Measurements from ENCODE around the gene TMEM37. TPM values are rescaled to one million over a fixed set of nuclear protein-coding genes. Genes with fewer than 3 reads are reported as not detected.

The TMEM37 gene
- total and polyA plus RNA-seq, 2 of the 13 experiments (the other 11 are each of a cell fraction or from before 2014, with no cell fraction given): 37.7 to 115 TPM

DNA sequence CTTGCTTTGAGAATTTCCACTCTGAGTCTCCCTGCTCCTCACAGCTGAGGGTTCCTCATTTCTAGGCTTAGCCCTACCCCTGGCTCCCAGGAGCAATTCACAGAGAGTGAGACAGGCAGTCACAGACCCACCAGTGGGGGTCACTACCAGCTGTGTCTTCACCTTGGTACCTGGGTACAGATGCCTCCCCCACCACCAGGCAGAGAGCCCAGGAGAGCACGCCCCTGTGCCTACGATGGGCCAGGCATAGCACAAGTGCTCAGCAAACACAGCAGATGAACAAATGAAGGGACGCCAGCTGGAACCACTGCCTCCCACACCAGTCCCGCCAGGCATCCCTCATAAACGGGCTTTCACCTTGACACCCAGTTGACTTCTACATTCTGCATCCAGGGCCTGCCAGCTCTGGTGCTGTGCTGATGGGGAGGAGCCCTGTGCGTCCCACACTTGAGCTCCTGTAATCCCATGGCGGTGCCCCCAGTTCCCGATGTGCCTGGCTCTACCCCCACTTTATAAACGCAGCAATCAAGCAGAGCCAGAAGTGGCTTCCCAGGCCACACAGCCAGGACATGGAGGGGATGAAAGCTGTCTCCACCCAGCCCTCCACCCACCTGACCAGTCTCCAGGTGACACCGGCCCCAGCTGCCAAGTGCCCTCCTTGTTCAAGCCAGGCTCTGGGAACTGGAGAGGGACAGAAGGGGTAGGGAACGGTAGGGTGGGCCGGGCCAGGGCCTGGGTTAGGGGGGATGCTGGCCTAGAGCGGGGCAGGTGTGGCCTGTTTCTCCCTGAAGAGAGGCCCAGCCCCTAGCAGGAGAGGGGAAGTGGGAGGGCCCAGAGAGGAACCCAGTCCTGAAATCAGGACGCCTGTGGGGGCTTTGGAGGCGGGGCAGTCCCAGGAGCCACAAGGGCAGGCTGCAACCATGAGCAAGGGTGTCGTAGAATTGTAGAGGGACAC, 50.1 kb downstream of the TMEM37 start:
- H3K27ac ChIP-seq (ENCODE audit: extremely low read length, insufficient read depth, low read length): no peak overlapping the region
- ChIA-PET POLR2A (interaction anchor here (1.4 kb wide), 1 partner anchor 115 kb away, joined by 7 read pairs; the partner anchor contains the start of genes C2orf76 and DBI), CTCF (ENCODE audit: low intra/inter-chr PET ratio, low total read pairs) (no interaction called here)
- DNase-seq (ENCODE audit: low spot score) (no peak), ATAC-seq (no peak), FAIRE-seq (no peak)
- H3K4me2 ChIP-seq (ENCODE audit: low read depth, low read length): peak overlapping the region; percentile 14; the same call in 1 of the 2 replicates
- no peak overlapping the region for H3K4me3 ChIP-seq (replicated peaks in 1 of 3; ENCODE audit: insufficient read depth in 1 of 3, low read depth in 2 of 3, low read length in 3 of 3)
- TF ChIP-seq DNMT3B (CRISPR knock-in tag; conservative IDR thresholded peaks at IDR 0.05): no peak
- no peak for TF ChIP-seq ZFP41 (CRISPR knock-in tag; IDR thresholded peaks at IDR 0.05; ENCODE audit: borderline replicate concordance)
- 0 out of 2 replicates have a peak, but pooled peaks have one; percentile 15 for TF ChIP-seq ARNT2 (CRISPR knock-in tag; IDR thresholded peaks at IDR 0.05; ENCODE audit: low read depth)
- TF ChIP-seq CTCF (CRISPR knock-in tag; IDR thresholded peaks at IDR 0.05): peak; percentile 31; the same call in 1 of the 2 replicates
- TF ChIP-seq ZNF687 (CRISPR knock-in tag; IDR thresholded peaks at IDR 0.05): peak; percentile 6; the same call in 1 of the 2 replicates
- no peak for TF ChIP-seq SATB2 (CRISPR knock-in tag; IDR thresholded peaks at IDR 0.05)
- no peak for TF ChIP-seq NR1H2 (CRISPR knock-in tag; IDR thresholded peaks at IDR 0.05; ENCODE audit: borderline replicate concordance, low read depth)
- TF ChIP-seq CBX2 (IDR thresholded peaks at IDR 0.05; ENCODE audit: low read depth, low read length): no peak
- TF ChIP-seq CBX2 (CRISPR knock-in tag; IDR thresholded peaks at IDR 0.05; ENCODE audit: low read depth): no peak
- H3K9me3 ChIP-seq (ENCODE audit: low read length): no peaks in the 10 kb centered on the region
- H3K4me1 ChIP-seq (ENCODE audit: insufficient read depth, low read length): peaks cover 56% of the 10 kb centered on the region
- no peak overlapping the region for H3K9ac ChIP-seq (ENCODE audit: insufficient read depth, low read depth, low read length)
- no peak overlapping the region for H2AFZ ChIP-seq (ENCODE audit: low read length)
- no peaks in the 10 kb centered on the region for H3K79me2 ChIP-seq (ENCODE audit: insufficient read depth, low read length)
- no peaks in the 10 kb centered on the region for H4K20me1 ChIP-seq (ENCODE audit: insufficient read depth, low read length)
- 33% methylated on average over 11 of the region's 16 CpGs for WGBS (ENCODE audit: low lambda C conversion rate)
- no TSS peak for BruUV-seq (replicated peaks)
- no peaks in the 10 kb centered on the region for H3K36me3 ChIP-seq (replicated peaks in 1 of 2; ENCODE audit: control insufficient read depth in 1 of 2, insufficient read depth in 2 of 2, low read length in 2 of 2)
- intact Hi-C loops (cut with micrococcal nuclease; ENCODE audit: unreplicated experiment) (no loop called here), in situ Hi-C loops (cut with HindIII; ENCODE audit: extremely low pct_ligation_motif_present, low pct_unique_long_range_greater_than_20kb) (loop anchor here (5.0 kb wide), 1 partner anchor 259 kb away; the partner anchor contains the start of gene STEAP3)
- H3K27me3 ChIP-seq (ENCODE audit: control insufficient read depth in 1 of 2, insufficient read depth in 2 of 2, low read length in 2 of 2): peaks cover 0 to 82% of the 10 kb centered on the region in 2 experiments; a peak in 4 of 5 replicates

All from HepG2 (cell line).